PC-9 (cell line): ENCODE measurements around the gene TPTE.
"Not testable (repeated sequence)": the region's sequence is repeated elsewhere in the genome, so short reads cannot be mapped to it uniquely, and the experiment has no call there.

Experiments
- CTCF ChIP-seq: fragments of 200-600 bp; sonication (generic); conservative IDR thresholded peaks from 2 replicates; pipeline ENCODE4 v1.6.1; 2017; ENCODE audit warnings: mixed run types, antibody characterized with exemption, mild to moderate bottlenecking, moderate library complexity
- EZH2 ChIP-seq: fragments of 200-600 bp; sonication (generic); IDR thresholded peaks from 2 replicates; pipeline ENCODE4 v1.8.0; 2017; ENCODE audit warnings: antibody characterized with exemption, low read depth

DNA sequence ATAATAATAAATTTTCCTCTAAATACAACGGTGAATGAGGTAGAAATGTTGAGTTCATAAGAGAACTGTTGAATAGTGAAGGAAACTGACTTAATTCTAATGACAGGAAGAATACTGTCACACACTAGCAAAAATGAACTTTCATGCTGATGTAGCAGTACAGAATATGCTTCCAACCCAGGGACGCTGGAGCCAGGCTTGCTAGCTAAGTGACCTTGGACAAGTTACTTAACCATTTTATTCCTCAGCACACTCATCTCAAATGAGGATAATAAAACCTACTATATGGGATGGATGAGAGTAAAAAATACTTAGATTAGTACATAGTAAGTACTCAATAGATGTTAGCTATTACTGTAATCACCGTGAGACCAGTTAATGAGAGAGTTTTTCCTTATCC, 36.5 kb upstream of the TPTE start:
- not testable (repeated sequence) for TF ChIP-seq CTCF, EZH2
